ENCODE results near the gene PCDHGA12. TPM values are rescaled to one million over a fixed set of nuclear protein-coding genes. Genes with fewer than 3 reads are reported as not detected.

Gene PCDHGA12
- total RNA-seq, 1 experiment from 2014 or later, result not detected

- no peak for DNase-seq (ENCODE audit: low spot score)
Measured at GRCh38 chr5:141439411-141440141, 9.3 kb downstream of the PCDHGA12 start.

- DNase-seq (ENCODE audit: low spot score), result no peak
Measured at GRCh38 chr5:141440341-141440740, 10.0 kb downstream of the PCDHGA12 start.

GRCh38 chr5:141441571-141442170 lies 11.4 kb downstream of the PCDHGA12 start:
- DNase-seq (ENCODE audit: low spot score), result no peak

GRCh38 chr5:141465351-141465750 lies 35.0 kb downstream of the PCDHGA12 start:
- no peak for DNase-seq (ENCODE audit: low spot score)

- peak; percentile 92 for DNase-seq (ENCODE audit: low spot score)
Measured at GRCh38 chr5:141475625-141476131, 45.4 kb downstream of the PCDHGA12 start, which contains the start of gene PCDHGC3. Gene PCDHGC3 (plus strand): TSS chr5:141475966. CDS start chr5:141476117, 151 bp downstream.

GRCh38 chr5:141476132-141476911 lies 46.0 kb downstream of the PCDHGA12 start:
- DNase-seq (ENCODE audit: low spot score), result peak; percentile 70

- DNase-seq (ENCODE audit: low spot score), result no peak
Measured at GRCh38 chr5:141477044-141477575, 46.8 kb downstream of the PCDHGA12 start.

GRCh38 chr5:141477815-141478214 lies 47.5 kb downstream of the PCDHGA12 start:
- no peak for DNase-seq (ENCODE audit: low spot score)

- no peak for DNase-seq (ENCODE audit: low spot score)
Measured at GRCh38 chr5:141478321-141478945, 48.1 kb downstream of the PCDHGA12 start.

GRCh38 chr5:141479776-141480175 lies 49.5 kb downstream of the PCDHGA12 start:
- no peak for DNase-seq (ENCODE audit: low spot score)

Other genes with a start within 250 kb of the PCDHGA12 start
- gene PCDHB16, start 248.1 kb upstream of the PCDHGA12 start, total RNA-seq (2014; rRNA removed; shearing (Covaris generic)), result 4.2 and 7.9 TPM in 2 replicates
- gene PCDHB9, start 243.3 kb upstream of the PCDHGA12 start, total RNA-seq (2014; rRNA removed; shearing (Covaris generic)), result 11.1 and 11.2 TPM in 2 replicates
- gene PCDHB10, start 238.2 kb upstream of the PCDHGA12 start, total RNA-seq (2014; rRNA removed; shearing (Covaris generic)), result 3.9 and 7.1 TPM in 2 replicates
- 1.7 and 2.0 TPM in 2 replicates for gene PCDHB11, start 230.9 kb upstream of the PCDHGA12 start, total RNA-seq (2014; rRNA removed; shearing (Covaris generic))
- 0.69 and 2.5 TPM in 2 replicates for gene PCDHB12, start 221.8 kb upstream of the PCDHGA12 start, total RNA-seq (2014; rRNA removed; shearing (Covaris generic))
- gene PCDHB13, start 216.6 kb upstream of the PCDHGA12 start, total RNA-seq (2014; rRNA removed; shearing (Covaris generic)), result 1.1 TPM in 2 replicates
- gene PCDHB14, start 207.2 kb upstream of the PCDHGA12 start, total RNA-seq (2014; rRNA removed; shearing (Covaris generic)), result 17.6 and 18.2 TPM in 2 replicates
- gene PCDHB15, start 185.1 kb upstream of the PCDHGA12 start, total RNA-seq (2014; rRNA removed; shearing (Covaris generic)), result 0.26 and 1.0 TPM in 2 replicates
- gene SLC25A2, start 126.5 kb upstream of the PCDHGA12 start, total RNA-seq (2014; rRNA removed; shearing (Covaris generic)), result not detected in 2 replicates
- gene TAF7, start 109.7 kb upstream of the PCDHGA12 start, total RNA-seq (2014; rRNA removed; shearing (Covaris generic)), result 109 and 119 TPM in 2 replicates
- gene PCDHGA1, start 100.0 kb upstream of the PCDHGA12 start, total RNA-seq (2014; rRNA removed; shearing (Covaris generic)), result 1.5 and 1.6 TPM in 2 replicates
- 0.57 and 1.1 TPM in 2 replicates for gene PCDHGA2, start 91.7 kb upstream of the PCDHGA12 start, total RNA-seq (2014; rRNA removed; shearing (Covaris generic))
- gene PCDHGA3, start 86.7 kb upstream of the PCDHGA12 start, total RNA-seq (2014; rRNA removed; shearing (Covaris generic)), result 0.14 TPM in 1 of 2 replicates, not detected in the other
- gene PCDHGB1, start 80.4 kb upstream of the PCDHGA12 start, total RNA-seq (2014; rRNA removed; shearing (Covaris generic)), result 1.2 and 2.0 TPM in 2 replicates
- 1.1 and 1.4 TPM in 2 replicates for gene PCDHGA4, start 75.5 kb upstream of the PCDHGA12 start, total RNA-seq (2014; rRNA removed; shearing (Covaris generic))
- gene PCDHGB2, start 70.5 kb upstream of the PCDHGA12 start, total RNA-seq (2014; rRNA removed; shearing (Covaris generic)), result 0.34 and 1.6 TPM in 2 replicates
- gene PCDHGA5, start 66.3 kb upstream of the PCDHGA12 start, total RNA-seq (2014; rRNA removed; shearing (Covaris generic)), result 0.41 and 0.48 TPM in 2 replicates
- gene PCDHGB3, start 60.3 kb upstream of the PCDHGA12 start, total RNA-seq (2014; rRNA removed; shearing (Covaris generic)), result 0.81 and 1.7 TPM in 2 replicates
- gene PCDHGA6, start 56.6 kb upstream of the PCDHGA12 start, total RNA-seq (2014; rRNA removed; shearing (Covaris generic)), result 1.9 and 2.5 TPM in 2 replicates
- 0.69 TPM in 2 replicates for gene PCDHGA7, start 47.8 kb upstream of the PCDHGA12 start, total RNA-seq (2014; rRNA removed; shearing (Covaris generic))
- gene PCDHGB4, start 42.8 kb upstream of the PCDHGA12 start, total RNA-seq (2014; rRNA removed; shearing (Covaris generic)), result 0.07 TPM in 2 replicates
- 0.05 and 0.31 TPM in 2 replicates for gene PCDHGA8, start 37.9 kb upstream of the PCDHGA12 start, total RNA-seq (2014; rRNA removed; shearing (Covaris generic))
- 0.10 TPM in 1 of 2 replicates, not detected in the other for gene PCDHGB5, start 32.6 kb upstream of the PCDHGA12 start, total RNA-seq (2014; rRNA removed; shearing (Covaris generic))
- 2.8 and 3.4 TPM in 2 replicates for gene PCDHGA9, start 27.7 kb upstream of the PCDHGA12 start, total RNA-seq (2014; rRNA removed; shearing (Covaris generic))
- gene PCDHGB6, start 22.5 kb upstream of the PCDHGA12 start, total RNA-seq (2014; rRNA removed; shearing (Covaris generic)), result 0.10 and 0.33 TPM in 2 replicates
- 4.7 and 5.3 TPM in 2 replicates for gene PCDHGA10, start 17.5 kb upstream of the PCDHGA12 start, total RNA-seq (2014; rRNA removed; shearing (Covaris generic))
- gene PCDHGB7, start 12.8 kb upstream of the PCDHGA12 start, total RNA-seq (2014; rRNA removed; shearing (Covaris generic)), result 14.6 and 15.0 TPM in 2 replicates
- 0.19 and 0.89 TPM in 2 replicates for gene PCDHGA11, start 9.5 kb upstream of the PCDHGA12 start, total RNA-seq (2014; rRNA removed; shearing (Covaris generic))
- gene PCDHGC3, start 45.5 kb downstream of the PCDHGA12 start, total RNA-seq (2014; rRNA removed; shearing (Covaris generic)), result 46.6 and 51.7 TPM in 2 replicates
- gene PCDHGC4, start 54.5 kb downstream of the PCDHGA12 start, total RNA-seq (2014; rRNA removed; shearing (Covaris generic)), result 0.22 TPM in 1 of 2 replicates, not detected in the other
- 1.1 and 3.7 TPM in 2 replicates for gene PCDHGC5, start 58.6 kb downstream of the PCDHGA12 start, total RNA-seq (2014; rRNA removed; shearing (Covaris generic))
- 28.2 and 32.9 TPM in 2 replicates for gene DIAPH1, start 188.5 kb downstream of the PCDHGA12 start, total RNA-seq (2014; rRNA removed; shearing (Covaris generic))
- gene HDAC3, start 206.3 kb downstream of the PCDHGA12 start, total RNA-seq (2014; rRNA removed; shearing (Covaris generic)), result 74.1 and 78.7 TPM in 2 replicates
- gene RELL2, start 206.5 kb downstream of the PCDHGA12 start, total RNA-seq (2014; rRNA removed; shearing (Covaris generic)), result 6.9 and 10.4 TPM in 2 replicates
- 7.1 and 21.6 TPM in 2 replicates for gene FCHSD1, start 220.9 kb downstream of the PCDHGA12 start, total RNA-seq (2014; rRNA removed; shearing (Covaris generic))

All from A172 (cell line).